ENCODE measurements around the gene CAPRIN1. TPM values are rescaled to one million over a fixed set of nuclear protein-coding genes. Genes with fewer than 3 reads are reported as not detected.
A peak's percentile ranks its signal among the peaks of the same experiment; 100 is the strongest.

The CAPRIN1 gene
- polyA plus RNA-seq (ENCODE audit: insufficient read length in 10 of 10): 100 to 1,000 TPM; 126 to 178 (median 157) TPM
- long read RNA-seq, donor 1, full-length matches to known transcripts: 8 of 19 reads
- long read RNA-seq, donor 1, partial matches to known transcripts: 11 of 19 reads
- long read RNA-seq, donor 1, other reads (novel, unspliced or antisense): 0 of 19 reads
- long read RNA-seq, donor 2, full-length matches to known transcripts: 19 of 19 reads
- long read RNA-seq, donor 2, partial matches to known transcripts: 0 of 19 reads
- long read RNA-seq, donor 2, other reads (novel, unspliced or antisense): 0 of 19 reads
- long read RNA-seq, donor 3: 0 reads
- long read RNA-seq, donor 4, full-length matches to known transcripts: 12 of 12 reads
- long read RNA-seq, donor 4, partial matches to known transcripts: 0 of 12 reads
- long read RNA-seq, donor 4, other reads (novel, unspliced or antisense): 0 of 12 reads
- long read RNA-seq, donor 5, full-length matches to known transcripts: 21 of 66 reads
- long read RNA-seq, donor 5, partial matches to known transcripts: 45 of 66 reads
- long read RNA-seq, donor 5, other reads (novel, unspliced or antisense): 0 of 66 reads
- long read RNA-seq, donor 6, full-length matches to known transcripts: 19 of 25 reads
- long read RNA-seq, donor 6, partial matches to known transcripts: 6 of 25 reads
- long read RNA-seq, donor 6, other reads (novel, unspliced or antisense): 0 of 25 reads
- long read RNA-seq, donor 7, full-length matches to known transcripts: 12 of 12 reads
- long read RNA-seq, donor 7, partial matches to known transcripts: 0 of 12 reads
- long read RNA-seq, donor 7, other reads (novel, unspliced or antisense): 0 of 12 reads
- long read RNA-seq, donor 8, full-length matches to known transcripts: 7 of 13 reads
- long read RNA-seq, donor 8, partial matches to known transcripts: 6 of 13 reads
- long read RNA-seq, donor 8, other reads (novel, unspliced or antisense): 0 of 13 reads
- long read RNA-seq, donor 9, full-length matches to known transcripts: 4 of 4 reads
- long read RNA-seq, donor 9, partial matches to known transcripts: 0 of 4 reads
- long read RNA-seq, donor 9, other reads (novel, unspliced or antisense): 0 of 4 reads

- DNase-seq: peak; percentile 90 to 98 (median 90)
Observed at GRCh38 chr11:34051349-34052035, at the start of gene CAPRIN1. CAPRIN1 (plus strand) TSS chr11:34051731; CDS start chr11:34052421, 690 bp downstream.

GRCh38 chr11:34002420-34002819 is 49.1 kb upstream of the CAPRIN1 start:
- no peak for DNase-seq

- DNase-seq: no peak
Observed at GRCh38 chr11:34004236-34004635, 47.3 kb upstream of the CAPRIN1 start.

GRCh38 chr11:34006876-34007275 is 44.7 kb upstream of the CAPRIN1 start:
- DNase-seq: no peak

- DNase-seq: no peak
Observed at GRCh38 chr11:34012734-34013133, 38.8 kb upstream of the CAPRIN1 start.

GRCh38 chr11:34013898-34014571 is 37.5 kb upstream of the CAPRIN1 start:
- peak in 2 of 3 donors; percentile 7 to 17 for DNase-seq

- no peak for DNase-seq
Observed at GRCh38 chr11:34021977-34022735, 29.4 kb upstream of the CAPRIN1 start.

GRCh38 chr11:34026432-34026831 is 25.1 kb upstream of the CAPRIN1 start:
- DNase-seq: no peak

GRCh38 chr11:34027516-34028408 is 23.8 kb upstream of the CAPRIN1 start:
- no peak for DNase-seq

- no peak for DNase-seq
Observed at GRCh38 chr11:34028425-34028824, 23.1 kb upstream of the CAPRIN1 start.

GRCh38 chr11:34029176-34029575 is 22.4 kb upstream of the CAPRIN1 start:
- DNase-seq: no peak

- DNase-seq: no peak
Observed at GRCh38 chr11:34030382-34030781, 21.1 kb upstream of the CAPRIN1 start.

- no peak for DNase-seq
Observed at GRCh38 chr11:34033399-34033798, 18.1 kb upstream of the CAPRIN1 start.

- DNase-seq: no peak
Observed at GRCh38 chr11:34034053-34034452, 17.5 kb upstream of the CAPRIN1 start.

GRCh38 chr11:34036456-34036855 is 15.1 kb upstream of the CAPRIN1 start:
- no peak for DNase-seq

GRCh38 chr11:34037016-34037415 is 14.5 kb upstream of the CAPRIN1 start:
- no peak for DNase-seq

- no peak for DNase-seq
Observed at GRCh38 chr11:34040571-34040970, 11.0 kb upstream of the CAPRIN1 start.

- peak in 1 of 3 donors; percentile 47 for DNase-seq
Observed at GRCh38 chr11:34044664-34045485, 6.7 kb upstream of the CAPRIN1 start.
